GM20000 (cell line): ENCODE measurements around the gene TM4SF5.

ENCODE experiments used
- DNase-seq: peaks from one replicate; pipeline ENCODE4 v3.0.0; 2012; ENCODE audit warnings: low spot score
- TF ChIP-seq, protein P1 (sequence below): IDR thresholded peaks from 2 replicates; pipeline ENCODE4 v1.5.1; 2012; ENCODE audit warnings: mild to moderate bottlenecking, control low read depth; ENCODE audit errors: extremely low read depth, missing control alignments

Gene TM4SF5

GRCh38 chr17:4786106-4786511, 14.4 kb downstream of the TM4SF5 start, which contains the start of gene VMO1:
Gene VMO1 (minus strand): TSS chr17:4786364. CDS start chr17:4786352, 12 bp downstream.
- TF ChIP-seq, protein P1, sequence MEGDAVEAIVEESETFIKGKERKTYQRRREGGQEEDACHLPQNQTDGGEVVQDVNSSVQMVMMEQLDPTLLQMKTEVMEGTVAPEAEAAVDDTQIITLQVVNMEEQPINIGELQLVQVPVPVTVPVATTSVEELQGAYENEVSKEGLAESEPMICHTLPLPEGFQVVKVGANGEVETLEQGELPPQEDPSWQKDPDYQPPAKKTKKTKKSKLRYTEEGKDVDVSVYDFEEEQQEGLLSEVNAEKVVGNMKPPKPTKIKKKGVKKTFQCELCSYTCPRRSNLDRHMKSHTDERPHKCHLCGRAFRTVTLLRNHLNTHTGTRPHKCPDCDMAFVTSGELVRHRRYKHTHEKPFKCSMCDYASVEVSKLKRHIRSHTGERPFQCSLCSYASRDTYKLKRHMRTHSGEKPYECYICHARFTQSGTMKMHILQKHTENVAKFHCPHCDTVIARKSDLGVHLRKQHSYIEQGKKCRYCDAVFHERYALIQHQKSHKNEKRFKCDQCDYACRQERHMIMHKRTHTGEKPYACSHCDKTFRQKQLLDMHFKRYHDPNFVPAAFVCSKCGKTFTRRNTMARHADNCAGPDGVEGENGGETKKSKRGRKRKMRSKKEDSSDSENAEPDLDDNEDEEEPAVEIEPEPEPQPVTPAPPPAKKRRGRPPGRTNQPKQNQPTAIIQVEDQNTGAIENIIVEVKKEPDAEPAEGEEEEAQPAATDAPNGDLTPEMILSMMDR: no peak
- DNase-seq: no peak

DNA sequence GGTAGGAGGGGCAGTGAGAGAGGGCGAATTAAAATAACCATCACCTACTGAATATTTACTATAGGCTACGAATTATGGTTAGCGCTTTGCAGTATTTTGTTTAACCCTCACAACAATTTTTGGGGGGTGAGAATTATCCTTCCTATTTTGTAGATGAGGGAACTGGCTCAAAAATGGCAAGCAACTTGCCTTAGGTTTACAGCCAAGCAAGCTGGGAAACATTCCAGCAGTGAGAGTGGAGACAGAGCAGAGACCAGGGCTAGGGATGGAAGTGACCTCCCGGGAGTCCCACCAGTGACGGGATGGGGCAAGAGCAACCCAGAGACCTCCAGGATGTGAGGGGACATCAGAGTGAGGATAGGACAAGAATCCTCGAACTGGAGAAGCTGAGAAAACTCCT, 14.8 kb downstream of the TM4SF5 start:
- DNase-seq: no peak
- TF ChIP-seq, protein P1: no peak

DNA sequence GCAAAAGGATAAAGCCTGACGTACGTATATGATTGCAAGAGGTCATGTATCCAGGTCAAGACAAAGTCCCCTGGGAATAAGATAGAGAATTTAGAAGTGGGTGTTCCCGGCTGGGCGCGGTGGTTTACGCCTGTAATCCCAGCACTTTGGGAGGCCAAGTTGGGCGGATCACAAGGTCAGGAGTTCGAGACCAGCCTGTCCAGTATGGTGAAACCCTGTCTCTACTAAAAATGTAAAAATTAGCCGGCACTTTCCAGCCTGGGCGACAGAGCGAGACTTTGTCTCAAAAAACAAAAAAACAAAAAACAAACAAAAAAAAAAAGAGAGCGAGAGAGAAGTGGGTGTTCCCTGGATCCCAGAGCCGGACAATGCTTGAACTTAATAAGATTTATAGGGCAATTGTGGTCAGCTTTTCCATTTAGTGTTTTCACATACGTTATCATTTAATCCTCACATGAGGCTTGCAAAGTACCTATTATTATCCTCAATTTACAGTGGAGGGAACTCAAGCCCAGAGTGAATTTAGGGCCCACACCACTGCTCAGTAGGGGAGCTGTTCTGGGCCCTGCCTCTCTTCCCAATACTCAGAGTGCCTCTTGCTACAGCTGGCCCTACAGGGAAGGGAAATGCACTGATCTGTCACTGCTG, 16.6 kb downstream of the TM4SF5 start:
- TF ChIP-seq, protein P1: no peak

DNA sequence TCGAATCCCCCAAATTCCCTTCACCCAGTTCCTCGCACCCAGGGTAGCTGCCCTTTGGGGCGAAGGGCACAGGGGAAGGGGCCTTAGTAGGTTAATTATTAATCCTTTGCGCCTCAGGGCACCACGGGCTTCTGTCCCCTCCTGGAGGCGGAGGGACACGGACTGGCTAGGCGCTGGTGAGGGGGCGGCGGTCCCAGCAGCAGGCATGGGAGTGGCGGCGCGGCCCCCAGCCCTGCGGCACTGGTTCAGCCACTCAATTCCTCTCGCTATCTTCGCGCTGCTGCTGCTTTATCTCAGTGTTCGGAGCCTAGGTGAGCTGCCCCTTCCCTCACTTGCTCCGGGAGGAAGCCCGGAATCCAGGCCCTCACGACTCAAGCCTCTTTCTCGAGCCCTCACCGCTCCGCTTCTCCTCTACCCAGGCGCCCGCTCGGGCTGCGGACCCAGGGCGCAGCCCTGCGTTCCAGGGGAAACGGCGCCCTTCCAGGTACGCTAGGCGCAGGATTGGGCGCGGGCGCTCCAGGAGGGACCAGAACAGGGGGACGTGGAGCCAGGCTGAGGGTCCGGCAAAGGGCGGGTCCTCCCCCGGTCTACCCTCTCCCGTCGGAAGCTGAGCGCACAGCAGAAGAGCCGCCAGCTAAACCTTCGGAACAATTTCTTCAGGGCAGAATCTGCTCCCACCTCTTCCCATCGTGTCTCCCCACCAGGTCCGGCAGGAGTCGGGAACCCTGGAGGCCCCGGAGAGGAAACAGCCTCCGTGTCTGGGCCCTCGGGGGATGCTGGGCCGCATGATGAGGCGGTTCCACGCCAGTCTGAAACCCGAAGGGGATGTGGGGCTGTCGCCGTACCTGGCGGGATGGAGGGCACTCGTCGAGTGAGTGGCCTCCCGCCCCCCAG, 17.4 kb downstream of the TM4SF5 start, which contains the start of gene GLTPD2:
TSS of gene GLTPD2 (plus strand) at position 158 of the 894 bp plus-strand sequence. CDS start at position 206, 48 bp downstream.
- TF ChIP-seq, protein P1: no peak
- no peak for DNase-seq

More for the DNA sequence above, 16.6 kb downstream of the TM4SF5 start:
- no peak for DNase-seq

- TF ChIP-seq, protein P1: no peak
- no peak for DNase-seq
These were observed 17.9 kb downstream of the TM4SF5 start for GRCh38 chr17:4789701-4789950.

DNA sequence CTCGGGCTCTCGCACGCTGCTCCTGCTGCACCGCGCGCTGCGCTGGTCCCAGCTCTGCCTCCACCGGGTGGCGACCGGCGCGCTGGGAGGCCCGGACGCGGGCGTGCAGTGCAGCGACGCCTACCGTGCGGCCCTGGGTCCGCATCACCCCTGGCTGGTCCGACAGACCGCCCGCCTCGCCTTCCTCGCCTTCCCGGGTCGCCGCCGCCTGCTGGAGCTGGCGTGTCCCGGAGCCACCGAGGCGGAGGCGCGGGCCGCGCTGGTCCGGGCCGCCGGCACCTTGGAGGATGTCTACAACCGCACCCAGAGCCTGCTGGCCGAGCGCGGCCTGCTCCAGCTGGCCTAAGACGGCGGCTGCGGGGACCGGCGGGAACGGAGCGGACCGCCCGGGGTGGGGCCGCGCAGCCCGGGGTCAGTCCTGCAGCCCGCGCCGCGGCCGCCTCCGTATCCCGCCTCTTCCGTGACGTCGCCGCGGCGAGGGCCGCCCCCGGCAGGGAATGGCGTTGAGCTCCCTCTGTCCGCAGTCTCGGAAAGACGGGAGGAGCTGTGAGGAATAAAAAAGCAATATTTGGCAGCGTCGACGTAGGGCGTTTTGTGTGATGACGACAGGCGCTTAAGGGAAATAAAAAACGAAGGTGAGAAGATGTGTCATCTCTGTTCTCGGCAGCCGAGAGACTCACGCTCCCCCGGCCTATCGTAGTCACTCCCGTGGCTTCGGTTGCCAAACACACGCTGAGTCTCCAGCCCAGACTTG, 18.4 kb downstream of the TM4SF5 start:
- TF ChIP-seq, protein P1: peak; percentile 84
- DNase-seq: peak; percentile 97
